ENCODE data around the gene FAM156B.
"Not testable (repeated sequence)": the region's sequence is repeated elsewhere in the genome, so short reads cannot be mapped to it uniquely, and the experiment has no call there.

Gene FAM156B

GRCh38 chrX:52896855-52897709, at the start of gene FAM156B:
Gene FAM156B (plus strand): TSS chrX:52897330. CDS start chrX:52907226, 9,896 bp downstream.
- not testable (repeated sequence) for DNase-seq (ENCODE audit: low read depth); H3K4me3 ChIP-seq (ENCODE audit: low read depth, low read length)

- no peak for DNase-seq (ENCODE audit: low read depth)
- no peak overlapping the region for H3K4me3 ChIP-seq (ENCODE audit: low read depth, low read length)
- TF ChIP-seq, protein P1, sequence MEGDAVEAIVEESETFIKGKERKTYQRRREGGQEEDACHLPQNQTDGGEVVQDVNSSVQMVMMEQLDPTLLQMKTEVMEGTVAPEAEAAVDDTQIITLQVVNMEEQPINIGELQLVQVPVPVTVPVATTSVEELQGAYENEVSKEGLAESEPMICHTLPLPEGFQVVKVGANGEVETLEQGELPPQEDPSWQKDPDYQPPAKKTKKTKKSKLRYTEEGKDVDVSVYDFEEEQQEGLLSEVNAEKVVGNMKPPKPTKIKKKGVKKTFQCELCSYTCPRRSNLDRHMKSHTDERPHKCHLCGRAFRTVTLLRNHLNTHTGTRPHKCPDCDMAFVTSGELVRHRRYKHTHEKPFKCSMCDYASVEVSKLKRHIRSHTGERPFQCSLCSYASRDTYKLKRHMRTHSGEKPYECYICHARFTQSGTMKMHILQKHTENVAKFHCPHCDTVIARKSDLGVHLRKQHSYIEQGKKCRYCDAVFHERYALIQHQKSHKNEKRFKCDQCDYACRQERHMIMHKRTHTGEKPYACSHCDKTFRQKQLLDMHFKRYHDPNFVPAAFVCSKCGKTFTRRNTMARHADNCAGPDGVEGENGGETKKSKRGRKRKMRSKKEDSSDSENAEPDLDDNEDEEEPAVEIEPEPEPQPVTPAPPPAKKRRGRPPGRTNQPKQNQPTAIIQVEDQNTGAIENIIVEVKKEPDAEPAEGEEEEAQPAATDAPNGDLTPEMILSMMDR (IDR thresholded peaks at IDR 0.05; ENCODE audit: insufficient read depth, low read depth, low read length, missing control alignments): no peak
Measured at GRCh38 chrX:52852110-52852860, 44.8 kb upstream of the FAM156B start.

GRCh38 chrX:52856991-52857525, 40.1 kb upstream of the FAM156B start:
- not testable (repeated sequence) for H3K4me3 ChIP-seq (ENCODE audit: low read depth, low read length); DNase-seq (ENCODE audit: low read depth)

GRCh38 chrX:52865343-52865998, 31.7 kb upstream of the FAM156B start:
- DNase-seq (ENCODE audit: low read depth): no peak
- no peak overlapping the region for H3K4me3 ChIP-seq (ENCODE audit: low read depth, low read length)
- TF ChIP-seq, protein P1 (IDR thresholded peaks at IDR 0.05; ENCODE audit: insufficient read depth, low read depth, low read length, missing control alignments): no peak

GRCh38 chrX:52867610-52868348, 29.4 kb upstream of the FAM156B start, which contains the start of gene XAGE3:
Gene XAGE3 (minus strand): TSS chrX:52868083. CDS start chrX:52867133, 950 bp downstream.
- no peak within 1 kb of the TSS for H3K4me3 ChIP-seq (ENCODE audit: low read depth, low read length)
- TF ChIP-seq, protein P1 (IDR thresholded peaks at IDR 0.05; ENCODE audit: insufficient read depth, low read depth, low read length, missing control alignments): no peak

GRCh38 chrX:52870046-52870445, 27.1 kb upstream of the FAM156B start:
- DNase-seq (ENCODE audit: low read depth): no peak
- TF ChIP-seq, protein P1 (IDR thresholded peaks at IDR 0.05; ENCODE audit: insufficient read depth, low read depth, low read length, missing control alignments): no peak
- no peak overlapping the region for H3K4me3 ChIP-seq (ENCODE audit: low read depth, low read length)

More at GRCh38 chrX:52867610-52868348, 29.4 kb upstream of the FAM156B start, which contains the start of gene XAGE3:
- no peak for DNase-seq (ENCODE audit: low read depth)

DNA sequence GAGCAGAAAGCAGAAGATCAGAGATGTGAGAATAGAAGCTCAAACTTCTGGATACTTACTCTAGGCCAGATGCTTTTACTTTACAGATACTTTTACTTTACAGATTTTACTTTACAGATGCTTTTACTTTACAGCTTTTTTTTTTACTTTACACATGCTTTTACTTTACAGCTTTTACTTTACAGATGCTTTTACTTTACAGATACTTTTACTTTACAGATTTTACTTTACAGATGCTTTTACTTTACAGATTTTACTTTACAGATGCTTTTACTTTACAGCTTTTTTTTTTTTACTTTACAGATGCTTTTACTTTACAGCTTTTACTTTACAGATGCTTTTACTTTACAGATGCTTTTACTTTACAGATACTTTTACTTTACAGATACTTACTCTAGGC, 23.3 kb upstream of the FAM156B start:
- not testable (repeated sequence) for H3K4me3 ChIP-seq (ENCODE audit: low read depth, low read length); DNase-seq (ENCODE audit: low read depth)
